Loucy (cell line): ENCODE results near the gene LUZP1.

Experiments
- H2AFZ ChIP-seq: fragments of 200-600 bp; sonication (generic); 2 replicates; pipeline ENCODE4 v1.6.0; 2016; ENCODE audit warnings: antibody characterized with exemption, mild to moderate bottlenecking, low read length, moderate library complexity
- H3F3A ChIP-seq: fragments of 200-600 bp; 2 replicates; pipeline ENCODE4 v1.6.0; 2016; ENCODE audit warnings: antibody characterized with exemption, low read depth, mild to moderate bottlenecking
- H3K27me3 ChIP-seq: fragments of 200-600 bp; sonication (generic); 2 replicates; pipeline ENCODE4 v1.6.1; 2014; ENCODE audit warnings: low read length, mild to moderate bottlenecking; ENCODE audit not compliant: insufficient read depth, poor library complexity, severe bottlenecking
- H3K36me3 ChIP-seq: fragments of 200-600 bp; sonication (generic); 2 replicates; pipeline ENCODE4 v1.6.1; 2016; ENCODE audit warnings: low read length; ENCODE audit not compliant: insufficient read depth
- H3K4me1 ChIP-seq: fragments of 200-600 bp; sonication (generic); 2 replicates; pipeline ENCODE4 v1.5.1; 2014; ENCODE audit warnings: low read length, mild to moderate bottlenecking; ENCODE audit not compliant: insufficient read depth, poor library complexity, severe bottlenecking
- H3K4me2 ChIP-seq: fragments of 200-600 bp; sonication (generic); 2 replicates; pipeline ENCODE4 v1.6.0; 2014; ENCODE audit warnings: antibody characterized with exemption, low read length, low read depth, mild to moderate bottlenecking; ENCODE audit not compliant: poor library complexity, severe bottlenecking
- H3K4me3 ChIP-seq: fragments of 200-600 bp; sonication (generic); 2 replicates; pipeline ENCODE4 v1.5.1; 2014; ENCODE audit warnings: low read length, mild to moderate bottlenecking, mixed read lengths; ENCODE audit not compliant: poor library complexity, severe bottlenecking
- H3K79me2 ChIP-seq: fragments of 200-600 bp; sonication (generic); 2 replicates; pipeline ENCODE4 v1.6.1; 2014; ENCODE audit warnings: low read length; ENCODE audit not compliant: insufficient read depth
- H3K9ac ChIP-seq: fragments of 200-600 bp; sonication (generic); 2 replicates; pipeline ENCODE4 v1.6.0; 2014; ENCODE audit warnings: mild to moderate bottlenecking, low read depth, low read length, moderate library complexity; ENCODE audit not compliant: poor library complexity, severe bottlenecking
- H3K9me2 ChIP-seq: fragments of 200-600 bp; sonication (generic); replicated peaks from 2 replicates; pipeline ENCODE4 v1.6.1; 2016; ENCODE audit warnings: low read depth, low read length, mixed read lengths
- H3K9me3 ChIP-seq: fragments of 200-600 bp; sonication (generic); 2 replicates; pipeline ENCODE4 v1.6.1; 2014; ENCODE audit warnings: mild to moderate bottlenecking, antibody characterized with exemption, low read length, low read depth; ENCODE audit not compliant: insufficient read depth
- H4K20me1 ChIP-seq: fragments of 200-600 bp; sonication (generic); 2 replicates; pipeline ENCODE4 v1.6.0; 2014; ENCODE audit warnings: antibody characterized with exemption, low read length, mild to moderate bottlenecking; ENCODE audit not compliant: insufficient read depth, poor library complexity, severe bottlenecking
- EZH2phosphoT487 ChIP-seq: fragments of 200-600 bp; IDR thresholded peaks from 2 replicates; pipeline ENCODE4 v1.6.1; 2018; ENCODE audit warnings: antibody characterized with exemption, mild to moderate bottlenecking, moderate library complexity, borderline replicate concordance
- TF ChIP-seq, protein P1 (sequence below): fragments of 200-600 bp; sonication (generic); conservative IDR thresholded peaks from 2 replicates; pipeline ENCODE4 v1.5.1; 2014; ENCODE audit warnings: mild to moderate bottlenecking, antibody characterized with exemption, low read length

LUZP1 gene

DNA sequence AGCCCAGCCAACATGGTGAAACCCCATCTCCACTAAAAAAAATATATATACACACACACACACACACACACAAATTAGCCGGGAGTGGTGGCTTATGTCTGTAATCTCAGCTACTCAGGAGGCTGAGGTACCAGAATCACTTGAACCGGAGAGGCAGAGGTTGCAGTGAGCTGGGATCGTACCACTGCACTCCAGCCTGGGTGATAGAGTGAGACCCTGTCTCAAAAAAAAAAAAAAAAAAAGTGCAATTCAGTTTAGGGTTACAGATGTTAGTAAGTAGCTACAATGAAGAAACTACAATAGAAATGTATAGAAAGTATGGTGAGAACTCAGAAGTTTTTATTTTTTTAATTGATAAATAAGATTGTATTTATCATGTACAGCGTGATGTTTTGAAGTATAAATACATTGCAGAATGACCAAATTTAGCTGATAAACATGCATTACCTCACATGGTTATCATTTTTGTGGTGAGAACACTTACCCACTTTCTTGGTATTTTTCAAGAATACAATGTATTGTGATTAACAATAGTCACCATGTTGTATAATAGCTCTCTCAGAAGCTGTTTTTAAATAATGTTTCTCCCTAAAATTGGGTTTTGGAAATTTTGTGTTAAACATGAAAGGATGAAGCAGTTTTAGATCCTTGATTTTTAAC, 131.4 kb downstream of the LUZP1 start:
- Histone ChIP-seq H3K4me1 (peaks cover 2% of the 10 kb centered on the region), H3K27me3 (no peaks in the 10 kb centered on the region), H3F3A (no peaks in the 10 kb centered on the region), H3K79me2 (peaks cover 100% of the 10 kb centered on the region), H3K9me2 (no peaks in the 10 kb centered on the region), H3K4me2 (no peak overlapping the region), H2AFZ (no peak overlapping the region), H3K9ac (no peak overlapping the region), H3K4me3 (no peak overlapping the region), H3K9me3 (no peaks in the 10 kb centered on the region), H3K36me3 (peaks cover 33% of the 10 kb centered on the region), H4K20me1 (peaks cover 92% of the 10 kb centered on the region)
- no peak for TF ChIP-seq EZH2phosphoT487
- TF ChIP-seq, protein P1, sequence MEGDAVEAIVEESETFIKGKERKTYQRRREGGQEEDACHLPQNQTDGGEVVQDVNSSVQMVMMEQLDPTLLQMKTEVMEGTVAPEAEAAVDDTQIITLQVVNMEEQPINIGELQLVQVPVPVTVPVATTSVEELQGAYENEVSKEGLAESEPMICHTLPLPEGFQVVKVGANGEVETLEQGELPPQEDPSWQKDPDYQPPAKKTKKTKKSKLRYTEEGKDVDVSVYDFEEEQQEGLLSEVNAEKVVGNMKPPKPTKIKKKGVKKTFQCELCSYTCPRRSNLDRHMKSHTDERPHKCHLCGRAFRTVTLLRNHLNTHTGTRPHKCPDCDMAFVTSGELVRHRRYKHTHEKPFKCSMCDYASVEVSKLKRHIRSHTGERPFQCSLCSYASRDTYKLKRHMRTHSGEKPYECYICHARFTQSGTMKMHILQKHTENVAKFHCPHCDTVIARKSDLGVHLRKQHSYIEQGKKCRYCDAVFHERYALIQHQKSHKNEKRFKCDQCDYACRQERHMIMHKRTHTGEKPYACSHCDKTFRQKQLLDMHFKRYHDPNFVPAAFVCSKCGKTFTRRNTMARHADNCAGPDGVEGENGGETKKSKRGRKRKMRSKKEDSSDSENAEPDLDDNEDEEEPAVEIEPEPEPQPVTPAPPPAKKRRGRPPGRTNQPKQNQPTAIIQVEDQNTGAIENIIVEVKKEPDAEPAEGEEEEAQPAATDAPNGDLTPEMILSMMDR, result no peak

DNA sequence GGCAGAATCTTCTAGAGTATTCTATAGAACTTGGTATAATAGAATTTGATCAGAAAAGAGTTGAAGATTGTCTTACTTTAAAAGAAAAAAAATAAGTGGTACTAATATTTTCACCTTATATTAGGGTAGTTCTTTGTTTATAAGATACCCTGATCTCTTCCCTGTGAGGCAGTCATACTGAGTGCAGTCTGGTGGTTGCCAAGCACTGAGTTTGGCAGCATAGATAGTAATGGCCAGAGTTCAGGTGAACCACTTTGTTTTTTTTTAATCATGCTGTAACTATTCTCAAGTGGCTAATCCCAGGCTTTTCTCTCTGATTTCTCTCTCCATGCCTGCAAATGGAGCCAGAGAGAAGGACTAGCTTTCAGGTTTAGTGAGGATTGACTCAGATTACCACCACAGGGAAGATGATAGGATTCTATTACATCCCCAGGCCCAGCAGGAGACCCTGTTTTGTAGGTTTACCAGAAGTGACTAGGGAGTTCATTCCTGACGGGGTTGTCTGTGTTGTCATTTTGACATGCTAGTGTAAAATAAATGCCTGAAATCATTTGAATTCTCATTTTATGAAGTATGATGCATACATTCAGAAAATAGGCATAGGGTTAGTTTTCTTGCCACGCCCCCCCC, 132.7 kb downstream of the LUZP1 start:
- TF ChIP-seq EZH2phosphoT487, result no peak
- TF ChIP-seq, protein P1, result no peak
- H3K27me3 ChIP-seq, result no peaks in the 10 kb centered on the region
- no peak overlapping the region for H2AFZ ChIP-seq
- H3K36me3 ChIP-seq, result peaks cover 40% of the 10 kb centered on the region
- no peak overlapping the region for H3K4me3 ChIP-seq
- peaks cover 100% of the 10 kb centered on the region for H3K79me2 ChIP-seq
- H3K9me3 ChIP-seq, result no peaks in the 10 kb centered on the region
- H3F3A ChIP-seq, result no peaks in the 10 kb centered on the region
- H3K9me2 ChIP-seq, result no peaks in the 10 kb centered on the region
- H3K4me2 ChIP-seq, result no peak overlapping the region
- no peak overlapping the region for H3K9ac ChIP-seq
- H3K4me1 ChIP-seq, result peaks cover 10% of the 10 kb centered on the region
- H4K20me1 ChIP-seq, result peaks cover 96% of the 10 kb centered on the region
